Ovary (tissue), 9 donors: ENCODE data around the gene SFMBT2. TPM values are rescaled to one million over a fixed set of nuclear protein-coding genes. Genes with fewer than 3 reads are reported as not detected.

Source experiments
- DNase-seq, 5 donors: peaks; one replicate each; pipeline ENCODE4 v3.0.0-alpha.2; 2019 to 2020
- H3K27ac ChIP-seq, 2 donors: fragments of 200-600 bp; one replicate each; pipeline versions ENCODE4 v1.5.1 to v1.8.0; 2019 to 2022
- H3K27me3 ChIP-seq: fragments of 200-600 bp; one replicate; pipeline ENCODE4 v1.8.0; 2022
- H3K36me3 ChIP-seq: fragments of 200-600 bp; sonication (generic); one replicate; pipeline ENCODE4 v1.5.1; 2019
- H3K4me1 ChIP-seq: one replicate; pipeline ENCODE4 v1.8.1; 2013; ENCODE audit warnings: mild to moderate bottlenecking, moderate library complexity; ENCODE audit not compliant: insufficient read depth
- H3K4me3 ChIP-seq: fragments of 200-600 bp; sonication (generic); one replicate; pipeline ENCODE4 v1.5.1; 2017
- H3K9me3 ChIP-seq, 2 donors: fragments of 200-600 bp in 1 of 2; sonication (generic) in 1 of 2; one replicate each; pipeline versions ENCODE4 v1.5.1 to v1.8.1; 2013 to 2019; ENCODE audit warnings: mild to moderate bottlenecking in 1 of 2, moderate library complexity in 1 of 2
- CTCF ChIP-seq, 3 donors: fragments of 450-650 bp in 2 of 3; fragments of 200-600 bp in 1 of 3; IDR thresholded peaks; one replicate each; pipeline versions ENCODE4 v1.5.1 to v1.8.0; 2016 to 2022; ENCODE audit warnings: antibody characterized with exemption in 3 of 3, mild to moderate bottlenecking in 1 of 3
- EP300 ChIP-seq: sonication (generic); formaldehyde crosslinking; IDR thresholded peaks from one replicate; pipeline ENCODE4 v1.6.1; 2017; ENCODE audit warnings: antibody characterized with exemption
- POLR2A ChIP-seq: fragments of 450-650 bp; IDR thresholded peaks from one replicate; pipeline ENCODE4 v1.6.1; 2017; ENCODE audit warnings: antibody characterized with exemption, mild to moderate bottlenecking, moderate library complexity
- WGBS, 3 donors: extraction: QIAGEN DNeasy Blood & Tissue Kit in 1 of 3; methylation state at CpG; one replicate each; pipeline versions ENCODE4 v1.1.5 to v1.1.7; 2013 to 2017; 5-methylcytosine and 5-hydroxymethylcytosine counted together
- intact Hi-C, 4 donors: fragments of 100-400 bp; cut with DNase I; formaldehyde crosslinking; loops; one replicate each; pipeline versions ENCODE4 v1.11.0 to v1.15.1; 2022 to 2023
- polyA plus RNA-seq, 2 donors: library from polyadenylated mRNA; stranded (reverse); fragments of 200-250 nt in 1 of 2; fragments of 350-450 nt in 1 of 2; fragmentation: Illumina TruSeq in 1 of 2; extraction: RNeasy Lipid Tissue Mini Kit (QIAGEN cat#74804) in 1 of 2; gene quantifications; one replicate each; pipeline ENCODE4 v1.2.3, GENCODE V29; 2013 to 2014
- total RNA-seq, 7 donors: library from RNA; depleted of rRNA in 2 of 7; stranded (reverse); fragments of >200 nt in 2 of 7; fragmentation: NEBNext Ultra II Directional in 3 of 7; extraction: Animal tissue kit (Norgen Biotek cat#: 25700) in 3 of 7; gene quantifications; one replicate each; pipeline versions ENCODE4 v1.1.0 to v1.2.4, GENCODE V29; 2016 to 2023
- donor health status: DM: no; HTN: no; CAD: no; lungs with moderate emphysema.
- donor health status: DM: no; HTN: no; CAD: no.
- donor health status: Bipolar disorder and iron deficiency.
- donor health status: DM: yes; HTN: yes; CAD: no.
- donor health status: DM: no; HTN: no; CAD: no.
- donor health status: DM: yes; HTN: yes; CAD: no.

Gene SFMBT2
- total and polyA plus RNA-seq, 9 donors: 5.0 to 28.1 (median 17.8) TPM

- Histone ChIP-seq H3K9me3 (no peaks in the 10 kb centered on the region), H3K4me3 (no peak overlapping the region), H3K27ac (no peak overlapping the region), H3K36me3 (no peaks in the 10 kb centered on the region), H3K4me1 (no peaks in the 10 kb centered on the region), H3K27me3 (no peaks in the 10 kb centered on the region)
- intact Hi-C loops: no loop called here
- DNase-seq: no peak
- TF ChIP-seq CTCF (IDR thresholded peaks at IDR 0.05) (no peak), EP300 (no peak), POLR2A (no peak)
- 77 to 94% (median 92%) methylated on average over 5 of the region's 5 CpGs for WGBS, 3 donors
Measured at GRCh38 chr10:7279303-7279702, 131.5 kb downstream of the SFMBT2 start.

DNA sequence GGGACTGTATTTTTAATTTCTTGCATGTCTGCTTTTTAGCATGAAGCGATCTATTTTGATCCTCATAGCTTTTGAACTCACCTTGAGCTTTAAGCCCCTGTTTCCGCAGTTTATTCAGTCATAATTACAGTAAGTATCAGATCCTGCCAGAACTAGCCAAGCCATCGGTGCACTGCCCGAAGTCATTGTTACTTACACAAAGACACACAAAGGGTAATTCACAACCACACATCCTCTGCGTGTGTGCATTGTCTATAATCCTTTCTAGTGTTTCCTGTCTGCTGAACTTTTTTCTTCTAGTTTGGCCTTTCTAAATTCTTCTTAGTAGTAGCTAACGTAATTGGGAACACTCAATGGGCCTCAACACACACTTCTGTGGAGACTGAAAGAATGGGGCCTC, 133.0 kb downstream of the SFMBT2 start:
- intact Hi-C loops: no loop called here
- no peak overlapping the region for H3K27ac ChIP-seq
- 86 to 91% (median 87%) methylated on average over 6 of the region's 6 CpGs for WGBS, 3 donors
- no peaks in the 10 kb centered on the region for H3K27me3 ChIP-seq
- H3K4me3 ChIP-seq: no peak overlapping the region
- no peaks in the 10 kb centered on the region for H3K36me3 ChIP-seq
- no peaks in the 10 kb centered on the region for H3K4me1 ChIP-seq
- no peaks in the 10 kb centered on the region for H3K9me3 ChIP-seq
- no peak for DNase-seq
- TF ChIP-seq CTCF (IDR thresholded peaks at IDR 0.05) (no peak), POLR2A (no peak), EP300 (no peak)

DNA sequence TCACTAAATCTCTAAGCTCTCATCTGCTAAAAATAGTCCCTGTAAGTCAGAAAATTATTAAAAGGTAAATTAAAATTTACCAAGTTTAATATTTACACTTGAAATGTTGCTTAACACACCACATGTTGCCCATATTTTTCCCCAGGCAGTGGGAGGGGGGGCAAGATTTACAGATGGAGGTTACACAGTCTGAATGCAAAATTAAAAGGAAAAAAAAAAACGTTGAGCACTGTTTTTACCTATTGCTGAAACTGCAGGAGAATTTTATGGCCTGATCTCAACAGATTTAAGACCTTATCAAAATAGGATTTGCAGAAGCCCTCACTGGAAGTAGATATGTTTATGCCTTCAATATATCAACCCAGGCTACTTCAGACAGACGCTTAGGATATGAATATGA, 133.4 kb downstream of the SFMBT2 start:
- no peak for TF ChIP-seq POLR2A
- TF ChIP-seq EP300: no peak
- no peak for TF ChIP-seq CTCF (IDR thresholded peaks at IDR 0.05)

GRCh38 chr10:7275761-7276440, 134.9 kb downstream of the SFMBT2 start:
- H3K27ac ChIP-seq: no peak overlapping the region
- no peaks in the 10 kb centered on the region for H3K9me3 ChIP-seq
- H3K4me1 ChIP-seq: no peaks in the 10 kb centered on the region
- H3K4me3 ChIP-seq: no peak overlapping the region
- intact Hi-C loops: no loop called here
- 74 to 87% (median 79%) methylated on average over 12 of the region's 12 CpGs for WGBS, 3 donors
- H3K27me3 ChIP-seq: no peaks in the 10 kb centered on the region
- no peaks in the 10 kb centered on the region for H3K36me3 ChIP-seq
- TF ChIP-seq EP300: no peak
- no peak for TF ChIP-seq POLR2A
- TF ChIP-seq CTCF (IDR thresholded peaks at IDR 0.05): no peak
- DNase-seq: no peak

More for the DNA sequence above, 133.4 kb downstream of the SFMBT2 start:
- no peaks in the 10 kb centered on the region for H3K4me1 ChIP-seq
- intact Hi-C loops: no loop called here
- H3K9me3 ChIP-seq: no peaks in the 10 kb centered on the region
- H3K36me3 ChIP-seq: no peaks in the 10 kb centered on the region
- H3K4me3 ChIP-seq: no peak overlapping the region
- H3K27me3 ChIP-seq: no peaks in the 10 kb centered on the region
- no peak overlapping the region for H3K27ac ChIP-seq
- no peak for DNase-seq
- 48 to 53% (median 50%) methylated on average over 2 of the region's 2 CpGs for WGBS, 3 donors
